ENCODE results near the gene ALDH4A1. TPM values are rescaled to one million over a fixed set of nuclear protein-coding genes. Genes with fewer than 3 reads are reported as not detected.
"Not testable (repeated sequence)": the region's sequence is repeated elsewhere in the genome, so short reads cannot be mapped to it uniquely, and the experiment has no call there.

ALDH4A1 gene
- total RNA-seq, 1 experiment from 2014 or later = 18.1 TPM

DNA sequence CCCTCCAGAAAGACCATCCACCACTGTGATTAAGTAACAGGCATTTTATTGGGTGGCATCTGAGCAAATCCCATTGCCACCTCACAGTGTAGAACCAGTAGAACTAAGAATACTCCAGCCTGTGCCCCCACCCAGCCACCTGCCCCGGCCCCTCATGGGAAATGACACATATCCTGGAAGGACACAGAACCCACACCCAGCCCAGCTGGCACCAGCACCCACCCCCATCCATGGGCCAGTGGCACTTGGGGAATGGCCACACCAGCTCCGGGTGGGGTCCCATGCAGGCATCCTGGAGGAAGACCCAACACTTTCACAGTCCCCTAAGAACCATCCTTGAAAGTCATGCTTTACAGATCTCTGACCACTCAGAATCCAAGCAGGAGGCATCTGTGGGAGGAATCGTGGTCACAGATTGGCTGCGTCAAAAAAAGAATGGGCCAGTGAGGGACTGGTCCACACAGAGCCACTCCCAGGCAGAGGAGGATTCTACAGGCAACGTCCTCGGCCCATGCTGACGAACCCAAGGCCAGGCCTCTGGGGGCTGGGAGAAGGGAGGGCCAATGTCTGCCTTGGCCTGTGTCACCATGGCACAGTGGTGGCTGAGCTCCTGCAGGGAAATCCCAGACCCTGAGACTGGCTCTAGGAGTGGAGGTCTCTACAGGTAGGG, 30.8 kb downstream of the ALDH4A1 start:
- no peak overlapping the region for H2AFZ ChIP-seq (ENCODE audit: low read length)
- no peak overlapping the region for H3K27ac ChIP-seq (ENCODE audit: low read length)
- CTCF ChIA-PET = no interaction called here
- POLR2A ChIA-PET (ENCODE audit: unreplicated experiment) = interaction anchor here (0.6 kb wide), 1 partner anchor 102 kb away, joined by 3 read pairs; no protein-coding TSS in a partner anchor
- no peak overlapping the region for H3K9ac ChIP-seq (ENCODE audit: low read length)
- no peak overlapping the region for H3K4me2 ChIP-seq (ENCODE audit: low read length)
- no peaks in the 10 kb centered on the region for H3K4me1 ChIP-seq (ENCODE audit: insufficient read depth, low read length)
- H3K9me2 ChIP-seq (replicated peaks; ENCODE audit: low read length) = no peaks in the 10 kb centered on the region
- H3K27me3 ChIP-seq (ENCODE audit: low read length) = peaks cover 7% of the 10 kb centered on the region; the same call in 1 of the 2 replicates
- no peaks in the 10 kb centered on the region for H3K9me3 ChIP-seq (ENCODE audit: low read length)
- H4K20me1 ChIP-seq (ENCODE audit: low read length) = no peaks in the 10 kb centered on the region
- BruUV-seq (replicated peaks) = no TSS peak
- no peak overlapping the region for H3K4me3 ChIP-seq (ENCODE audit: low read length)
- H3K36me3 ChIP-seq (ENCODE audit: low read depth, low read length) = no peaks in the 10 kb centered on the region
- H3K79me2 ChIP-seq (ENCODE audit: low read length) = no peaks in the 10 kb centered on the region
- H3F3A ChIP-seq (ENCODE audit: low read length, unreplicated experiment) = no peaks in the 10 kb centered on the region
- intact Hi-C loops (cut with micrococcal nuclease) = no loop called here
- DNase-seq = no peak
- ATAC-seq = no peak
- TF ChIP-seq, protein P1, sequence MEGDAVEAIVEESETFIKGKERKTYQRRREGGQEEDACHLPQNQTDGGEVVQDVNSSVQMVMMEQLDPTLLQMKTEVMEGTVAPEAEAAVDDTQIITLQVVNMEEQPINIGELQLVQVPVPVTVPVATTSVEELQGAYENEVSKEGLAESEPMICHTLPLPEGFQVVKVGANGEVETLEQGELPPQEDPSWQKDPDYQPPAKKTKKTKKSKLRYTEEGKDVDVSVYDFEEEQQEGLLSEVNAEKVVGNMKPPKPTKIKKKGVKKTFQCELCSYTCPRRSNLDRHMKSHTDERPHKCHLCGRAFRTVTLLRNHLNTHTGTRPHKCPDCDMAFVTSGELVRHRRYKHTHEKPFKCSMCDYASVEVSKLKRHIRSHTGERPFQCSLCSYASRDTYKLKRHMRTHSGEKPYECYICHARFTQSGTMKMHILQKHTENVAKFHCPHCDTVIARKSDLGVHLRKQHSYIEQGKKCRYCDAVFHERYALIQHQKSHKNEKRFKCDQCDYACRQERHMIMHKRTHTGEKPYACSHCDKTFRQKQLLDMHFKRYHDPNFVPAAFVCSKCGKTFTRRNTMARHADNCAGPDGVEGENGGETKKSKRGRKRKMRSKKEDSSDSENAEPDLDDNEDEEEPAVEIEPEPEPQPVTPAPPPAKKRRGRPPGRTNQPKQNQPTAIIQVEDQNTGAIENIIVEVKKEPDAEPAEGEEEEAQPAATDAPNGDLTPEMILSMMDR (conservative IDR thresholded peaks at IDR 0.05; ENCODE audit: low read depth, low read length) = no peak
- TF ChIP-seq EZH2phosphoT487 (IDR thresholded peaks at IDR 0.05; ENCODE audit: borderline replicate concordance, low read length) = no peak
- no peak for TF ChIP-seq EZH2 (IDR thresholded peaks at IDR 0.05; ENCODE audit: low read length, unreplicated experiment)

DNA sequence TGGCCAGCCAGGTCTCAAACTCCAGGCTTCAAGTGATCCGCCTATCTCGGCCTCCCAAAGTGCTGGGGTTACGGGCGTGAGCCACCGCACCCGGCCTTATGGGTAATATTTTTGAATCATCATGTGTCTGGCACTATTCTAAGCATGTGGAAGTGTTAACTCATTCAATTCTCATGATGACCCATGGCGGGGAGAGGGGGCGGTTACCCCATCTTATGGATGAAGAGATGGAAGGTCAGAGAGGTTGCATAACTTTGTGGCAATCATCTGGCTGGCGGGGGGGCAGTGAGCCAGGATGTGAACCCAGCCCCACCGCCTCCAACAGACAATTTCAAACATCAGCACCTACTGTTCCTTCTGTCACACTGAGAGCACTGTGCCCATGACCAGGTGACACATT, 31.4 kb downstream of the ALDH4A1 start:
- ChIA-PET CTCF (no interaction called here), POLR2A (ENCODE audit: unreplicated experiment) (no interaction called here)
- H3K27me3 ChIP-seq (ENCODE audit: low read length) = peaks cover 11% of the 10 kb centered on the region
- ATAC-seq = no peak
- H3K79me2 ChIP-seq (ENCODE audit: low read length) = no peaks in the 10 kb centered on the region
- no peaks in the 10 kb centered on the region for H3K9me2 ChIP-seq (replicated peaks; ENCODE audit: low read length)
- no peaks in the 10 kb centered on the region for H3K36me3 ChIP-seq (ENCODE audit: low read depth, low read length)
- no peak overlapping the region for H3K27ac ChIP-seq (ENCODE audit: low read length)
- no peaks in the 10 kb centered on the region for H3K4me1 ChIP-seq (ENCODE audit: insufficient read depth, low read length)
- no peak overlapping the region for H3K4me3 ChIP-seq (ENCODE audit: low read length)
- no peak overlapping the region for H2AFZ ChIP-seq (ENCODE audit: low read length)
- no peak overlapping the region for H3K4me2 ChIP-seq (ENCODE audit: low read length)
- H3K9me3 ChIP-seq (ENCODE audit: low read length) = no peaks in the 10 kb centered on the region
- no peaks in the 10 kb centered on the region for H3F3A ChIP-seq (ENCODE audit: low read length, unreplicated experiment)
- TF ChIP-seq, protein P1 (conservative IDR thresholded peaks at IDR 0.05; ENCODE audit: low read depth, low read length) = no peak
- TF ChIP-seq EZH2 (IDR thresholded peaks at IDR 0.05; ENCODE audit: low read length, unreplicated experiment) (no peak), EZH2phosphoT487 (IDR thresholded peaks at IDR 0.05; ENCODE audit: borderline replicate concordance, low read length) (no peak)
- DNase-seq = no peak
- no peak overlapping the region for H3K9ac ChIP-seq (ENCODE audit: low read length)
- BruUV-seq (replicated peaks) = no TSS peak
- intact Hi-C loops (cut with micrococcal nuclease) = no loop called here
- no peaks in the 10 kb centered on the region for H4K20me1 ChIP-seq (ENCODE audit: low read length)

DNA sequence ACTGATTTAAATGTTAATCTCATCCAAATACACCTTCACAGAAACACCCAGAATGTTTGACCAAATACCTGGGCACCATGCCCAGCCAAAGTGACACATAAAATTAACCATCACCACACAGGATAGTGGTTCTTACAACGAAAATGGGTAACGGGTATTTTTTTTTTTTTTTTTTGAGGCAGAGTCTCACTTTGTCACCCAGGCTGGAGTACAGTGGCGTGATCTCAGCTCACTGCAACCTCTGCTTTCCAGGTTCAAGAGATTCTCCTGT, 31.8 kb downstream of the ALDH4A1 start:
- CTCF ChIA-PET; ATAC-seq; BruUV-seq (replicated peaks); intact Hi-C loops (cut with micrococcal nuclease); H2AFZ ChIP-seq (ENCODE audit: low read length); H3K9me2 ChIP-seq (replicated peaks; ENCODE audit: low read length); H3K36me3 ChIP-seq (ENCODE audit: low read depth, low read length); POLR2A ChIA-PET (ENCODE audit: unreplicated experiment); H3K9me3 ChIP-seq (ENCODE audit: low read length); H3K4me3 ChIP-seq (ENCODE audit: low read length); H3K4me2 ChIP-seq (ENCODE audit: low read length); H3K4me1 ChIP-seq (ENCODE audit: insufficient read depth, low read length); H3F3A ChIP-seq (ENCODE audit: low read length, unreplicated experiment); H3K79me2 ChIP-seq (ENCODE audit: low read length); H3K9ac ChIP-seq (ENCODE audit: low read length); H4K20me1 ChIP-seq (ENCODE audit: low read length); H3K27ac ChIP-seq (ENCODE audit: low read length): not testable (repeated sequence)
- peak; percentile 59 for DNase-seq
- peaks cover 14% of the 10 kb centered on the region for H3K27me3 ChIP-seq (ENCODE audit: low read length)
